ENCODE results near the gene CCDC171.

The CCDC171 gene

DNA sequence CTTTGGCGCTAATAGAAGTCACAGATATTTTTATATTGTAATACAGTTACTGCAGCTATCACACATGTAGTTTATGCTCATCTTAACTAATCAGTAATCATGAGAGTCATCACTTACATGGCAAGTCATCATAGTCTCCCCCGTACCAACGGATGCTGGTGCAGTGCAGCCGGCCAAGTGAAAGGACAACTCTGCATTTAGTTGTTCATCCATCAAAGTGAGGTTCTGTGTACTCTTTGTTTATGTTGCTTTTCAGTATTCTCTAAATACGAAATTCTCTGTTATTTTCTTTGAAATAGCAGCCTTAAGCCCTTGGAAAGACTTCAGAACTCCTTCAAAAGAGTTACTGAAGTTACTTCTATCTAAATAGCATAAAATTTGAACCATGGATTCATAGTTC is 216.7 kb downstream of the CCDC171 start:
- Histone ChIP-seq H3K27ac (ENCODE audit: extremely low read depth, low read depth, low read length) (no peak overlapping the region), H3K4me3 (ENCODE audit: low read depth, low read length) (no peak overlapping the region), H3K9me3 (ENCODE audit: control insufficient read depth, insufficient read depth, low read depth, low read length) (no peaks in the 10 kb centered on the region), H3K36me3 (ENCODE audit: control insufficient read depth in 2 of 2, insufficient read depth in 1 of 2, low read length in 2 of 2) (no peaks in the 10 kb centered on the region), H3K4me1 (ENCODE audit: control insufficient read depth, insufficient read depth, low read length) (no peaks in the 10 kb centered on the region)
- no peak for TF ChIP-seq ZNF140 (tag by site-specific recombination; IDR thresholded peaks at IDR 0.05)
- TF ChIP-seq, protein P1, sequence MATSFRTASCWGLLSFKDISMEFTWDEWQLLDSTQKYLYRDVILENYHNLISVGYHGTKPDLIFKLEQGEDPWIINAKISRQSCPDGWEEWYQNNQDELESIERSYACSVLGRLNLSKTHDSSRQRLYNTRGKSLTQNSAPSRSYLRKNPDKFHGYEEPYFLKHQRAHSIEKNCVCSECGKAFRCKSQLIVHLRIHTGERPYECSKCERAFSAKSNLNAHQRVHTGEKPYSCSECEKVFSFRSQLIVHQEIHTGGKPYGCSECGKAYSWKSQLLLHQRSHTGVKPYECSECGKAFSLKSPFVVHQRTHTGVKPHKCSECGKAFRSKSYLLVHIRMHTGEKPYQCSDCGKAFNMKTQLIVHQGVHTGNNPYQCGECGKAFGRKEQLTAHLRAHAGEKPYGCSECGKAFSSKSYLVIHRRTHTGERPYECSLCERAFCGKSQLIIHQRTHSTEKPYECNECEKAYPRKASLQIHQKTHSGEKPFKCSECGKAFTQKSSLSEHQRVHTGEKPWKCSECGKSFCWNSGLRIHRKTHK (tag by site-specific recombination; IDR thresholded peaks at IDR 0.05), result no peak
- TF ChIP-seq ZSCAN23 (tag by site-specific recombination; IDR thresholded peaks at IDR 0.05), result no peak
- no peak for TF ChIP-seq BCL11B (tag by site-specific recombination; IDR thresholded peaks at IDR 0.05; ENCODE audit: low read depth)
- TF ChIP-seq, protein P2, sequence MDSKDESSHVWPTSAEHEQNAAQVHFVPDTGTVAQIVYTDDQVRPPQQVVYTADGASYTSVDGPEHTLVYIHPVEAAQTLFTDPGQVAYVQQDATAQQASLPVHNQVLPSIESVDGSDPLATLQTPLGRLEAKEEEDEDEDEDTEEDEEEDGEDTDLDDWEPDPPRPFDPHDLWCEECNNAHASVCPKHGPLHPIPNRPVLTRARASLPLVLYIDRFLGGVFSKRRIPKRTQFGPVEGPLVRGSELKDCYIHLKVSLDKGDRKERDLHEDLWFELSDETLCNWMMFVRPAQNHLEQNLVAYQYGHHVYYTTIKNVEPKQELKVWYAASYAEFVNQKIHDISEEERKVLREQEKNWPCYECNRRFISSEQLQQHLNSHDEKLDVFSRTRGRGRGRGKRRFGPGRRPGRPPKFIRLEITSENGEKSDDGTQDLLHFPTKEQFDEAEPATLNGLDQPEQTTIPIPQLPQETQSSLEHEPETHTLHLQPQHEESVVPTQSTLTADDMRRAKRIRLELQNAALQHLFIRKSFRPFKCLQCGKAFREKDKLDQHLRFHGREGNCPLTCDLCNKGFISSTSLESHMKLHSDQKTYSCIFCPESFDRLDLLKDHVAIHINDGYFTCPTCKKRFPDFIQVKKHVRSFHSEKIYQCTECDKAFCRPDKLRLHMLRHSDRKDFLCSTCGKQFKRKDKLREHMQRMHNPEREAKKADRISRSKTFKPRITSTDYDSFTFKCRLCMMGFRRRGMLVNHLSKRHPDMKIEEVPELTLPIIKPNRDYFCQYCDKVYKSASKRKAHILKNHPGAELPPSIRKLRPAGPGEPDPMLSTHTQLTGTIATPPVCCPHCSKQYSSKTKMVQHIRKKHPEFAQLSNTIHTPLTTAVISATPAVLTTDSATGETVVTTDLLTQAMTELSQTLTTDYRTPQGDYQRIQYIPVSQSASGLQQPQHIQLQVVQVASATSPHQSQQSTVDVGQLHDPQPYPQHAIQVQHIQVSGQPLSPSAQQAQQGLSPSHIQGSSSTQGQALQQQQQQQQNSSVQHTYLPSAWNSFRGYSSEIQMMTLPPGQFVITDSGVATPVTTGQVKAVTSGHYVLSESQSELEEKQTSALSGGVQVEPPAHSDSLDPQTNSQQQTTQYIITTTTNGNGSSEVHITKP (tag by site-specific recombination; IDR thresholded peaks at IDR 0.05), result no peak
- TF ChIP-seq GFI1B (tag by site-specific recombination; IDR thresholded peaks at IDR 0.05), result no peak
- CTCF ChIA-PET, result interaction anchor here (0.6 kb wide), 2 partner anchors 24 to 26 kb away, joined by 3 read pairs; no protein-coding TSS in a partner anchor
- POLR2A ChIA-PET, result no interaction called here

DNA sequence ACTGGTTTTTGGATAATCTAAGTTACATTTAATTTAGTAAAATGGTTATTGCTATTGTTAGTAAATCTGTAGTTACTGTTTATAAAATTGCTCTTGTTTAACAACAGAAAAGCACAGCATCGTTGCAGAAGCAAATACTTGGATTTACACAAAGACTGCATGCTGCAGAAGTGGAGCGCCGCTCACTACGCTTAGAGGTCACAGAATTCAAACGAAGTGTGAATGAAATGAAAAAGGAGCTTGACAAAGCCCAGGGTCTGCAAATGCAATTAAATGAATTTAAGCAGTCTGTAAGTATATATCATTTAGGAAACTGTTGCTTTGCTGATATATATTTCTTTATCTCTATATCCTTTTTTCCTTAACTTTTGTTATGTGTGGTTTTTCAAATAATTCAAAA is 226.0 kb downstream of the CCDC171 start:
- no peak overlapping the region for H3K4me3 ChIP-seq (ENCODE audit: low read depth, low read length)
- CTCF ChIA-PET, result no interaction called here
- TF ChIP-seq ZNF132 (tag by site-specific recombination; IDR thresholded peaks at IDR 0.05; ENCODE audit: borderline replicate concordance) (no peak), ZNF394 (tag by site-specific recombination; IDR thresholded peaks at IDR 0.05; ENCODE audit: borderline replicate concordance) (no peak)
- TF ChIP-seq, protein P3, sequence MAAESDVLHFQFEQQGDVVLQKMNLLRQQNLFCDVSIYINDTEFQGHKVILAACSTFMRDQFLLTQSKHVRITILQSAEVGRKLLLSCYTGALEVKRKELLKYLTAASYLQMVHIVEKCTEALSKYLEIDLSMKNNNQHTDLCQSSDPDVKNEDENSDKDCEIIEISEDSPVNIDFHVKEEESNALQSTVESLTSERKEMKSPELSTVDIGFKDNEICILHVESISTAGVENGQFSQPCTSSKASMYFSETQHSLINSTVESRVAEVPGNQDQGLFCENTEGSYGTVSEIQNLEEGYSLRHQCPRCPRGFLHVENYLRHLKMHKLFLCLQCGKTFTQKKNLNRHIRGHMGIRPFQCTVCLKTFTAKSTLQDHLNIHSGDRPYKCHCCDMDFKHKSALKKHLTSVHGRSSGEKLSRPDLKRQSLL (tag by site-specific recombination; IDR thresholded peaks at IDR 0.05), result no peak
- TF ChIP-seq, protein P4, sequence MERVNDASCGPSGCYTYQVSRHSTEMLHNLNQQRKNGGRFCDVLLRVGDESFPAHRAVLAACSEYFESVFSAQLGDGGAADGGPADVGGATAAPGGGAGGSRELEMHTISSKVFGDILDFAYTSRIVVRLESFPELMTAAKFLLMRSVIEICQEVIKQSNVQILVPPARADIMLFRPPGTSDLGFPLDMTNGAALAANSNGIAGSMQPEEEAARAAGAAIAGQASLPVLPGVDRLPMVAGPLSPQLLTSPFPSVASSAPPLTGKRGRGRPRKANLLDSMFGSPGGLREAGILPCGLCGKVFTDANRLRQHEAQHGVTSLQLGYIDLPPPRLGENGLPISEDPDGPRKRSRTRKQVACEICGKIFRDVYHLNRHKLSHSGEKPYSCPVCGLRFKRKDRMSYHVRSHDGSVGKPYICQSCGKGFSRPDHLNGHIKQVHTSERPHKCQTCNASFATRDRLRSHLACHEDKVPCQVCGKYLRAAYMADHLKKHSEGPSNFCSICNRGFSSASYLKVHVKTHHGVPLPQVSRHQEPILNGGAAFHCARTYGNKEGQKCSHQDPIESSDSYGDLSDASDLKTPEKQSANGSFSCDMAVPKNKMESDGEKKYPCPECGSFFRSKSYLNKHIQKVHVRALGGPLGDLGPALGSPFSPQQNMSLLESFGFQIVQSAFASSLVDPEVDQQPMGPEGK (tag by site-specific recombination; IDR thresholded peaks at IDR 0.05), result no peak
- H3K9me3 ChIP-seq (ENCODE audit: control insufficient read depth, insufficient read depth, low read depth, low read length), result no peaks in the 10 kb centered on the region
- POLR2A ChIA-PET, result no interaction called here
- no peaks in the 10 kb centered on the region for H3K4me1 ChIP-seq (ENCODE audit: control insufficient read depth, insufficient read depth, low read length)
- H3K27ac ChIP-seq (ENCODE audit: extremely low read depth, low read depth, low read length), result no peak overlapping the region
- H3K36me3 ChIP-seq (ENCODE audit: control insufficient read depth in 2 of 2, insufficient read depth in 1 of 2, low read length in 2 of 2), result no peaks in the 10 kb centered on the region

DNA sequence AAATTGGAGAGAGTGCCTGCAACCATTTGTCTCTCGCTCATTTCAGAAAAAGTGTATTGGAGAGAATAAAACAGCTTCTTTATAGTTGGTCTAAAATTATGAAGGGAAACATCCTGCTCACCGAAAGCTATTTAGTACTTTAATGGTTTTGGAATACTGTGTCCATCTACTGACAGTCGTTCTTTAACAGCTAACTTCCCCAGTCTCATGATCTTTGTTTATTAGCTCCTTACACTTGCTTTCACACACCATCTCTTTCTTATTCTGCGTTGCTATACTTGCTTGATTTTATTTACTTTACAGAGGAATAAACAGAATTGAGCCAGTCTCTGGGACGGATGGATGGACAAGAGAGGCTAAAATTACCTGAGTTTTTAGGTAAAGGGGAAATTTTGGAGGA is 229.3 kb downstream of the CCDC171 start:
- H3K9me3 ChIP-seq (ENCODE audit: control insufficient read depth, insufficient read depth, low read depth, low read length), result no peaks in the 10 kb centered on the region
- H3K4me3 ChIP-seq (ENCODE audit: low read depth, low read length), result no peak overlapping the region
- no peaks in the 10 kb centered on the region for H3K4me1 ChIP-seq (ENCODE audit: control insufficient read depth, insufficient read depth, low read length)
- TF ChIP-seq ZBTB8A (tag by site-specific recombination; IDR thresholded peaks at IDR 0.05), result no peak
- TF ChIP-seq ZNF658 (tag by site-specific recombination; IDR thresholded peaks at IDR 0.05), result no peak
- TF ChIP-seq, protein P5, sequence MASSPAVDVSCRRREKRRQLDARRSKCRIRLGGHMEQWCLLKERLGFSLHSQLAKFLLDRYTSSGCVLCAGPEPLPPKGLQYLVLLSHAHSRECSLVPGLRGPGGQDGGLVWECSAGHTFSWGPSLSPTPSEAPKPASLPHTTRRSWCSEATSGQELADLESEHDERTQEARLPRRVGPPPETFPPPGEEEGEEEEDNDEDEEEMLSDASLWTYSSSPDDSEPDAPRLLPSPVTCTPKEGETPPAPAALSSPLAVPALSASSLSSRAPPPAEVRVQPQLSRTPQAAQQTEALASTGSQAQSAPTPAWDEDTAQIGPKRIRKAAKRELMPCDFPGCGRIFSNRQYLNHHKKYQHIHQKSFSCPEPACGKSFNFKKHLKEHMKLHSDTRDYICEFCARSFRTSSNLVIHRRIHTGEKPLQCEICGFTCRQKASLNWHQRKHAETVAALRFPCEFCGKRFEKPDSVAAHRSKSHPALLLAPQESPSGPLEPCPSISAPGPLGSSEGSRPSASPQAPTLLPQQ (tag by site-specific recombination; IDR thresholded peaks at IDR 0.05), result no peak
- TF ChIP-seq YY1 (tag by site-specific recombination; IDR thresholded peaks at IDR 0.05), result no peak
- H3K36me3 ChIP-seq (ENCODE audit: control insufficient read depth in 2 of 2, insufficient read depth in 1 of 2, low read length in 2 of 2), result no peaks in the 10 kb centered on the region
- POLR2A ChIA-PET, result no interaction called here
- no peak overlapping the region for H3K27ac ChIP-seq (ENCODE audit: extremely low read depth, low read depth, low read length)
- CTCF ChIA-PET, result no interaction called here

Data from HEK293 (cell line).